Measurements from ENCODE around the gene CREBBP. TPM values are rescaled to one million over a fixed set of nuclear protein-coding genes. Genes with fewer than 3 reads are reported as not detected.
A peak's percentile ranks its signal among the peaks of the same experiment; 100 is the strongest.

Gene CREBBP
- total RNA-seq, 1 experiment from 2014 or later = 79.1 TPM

DNA sequence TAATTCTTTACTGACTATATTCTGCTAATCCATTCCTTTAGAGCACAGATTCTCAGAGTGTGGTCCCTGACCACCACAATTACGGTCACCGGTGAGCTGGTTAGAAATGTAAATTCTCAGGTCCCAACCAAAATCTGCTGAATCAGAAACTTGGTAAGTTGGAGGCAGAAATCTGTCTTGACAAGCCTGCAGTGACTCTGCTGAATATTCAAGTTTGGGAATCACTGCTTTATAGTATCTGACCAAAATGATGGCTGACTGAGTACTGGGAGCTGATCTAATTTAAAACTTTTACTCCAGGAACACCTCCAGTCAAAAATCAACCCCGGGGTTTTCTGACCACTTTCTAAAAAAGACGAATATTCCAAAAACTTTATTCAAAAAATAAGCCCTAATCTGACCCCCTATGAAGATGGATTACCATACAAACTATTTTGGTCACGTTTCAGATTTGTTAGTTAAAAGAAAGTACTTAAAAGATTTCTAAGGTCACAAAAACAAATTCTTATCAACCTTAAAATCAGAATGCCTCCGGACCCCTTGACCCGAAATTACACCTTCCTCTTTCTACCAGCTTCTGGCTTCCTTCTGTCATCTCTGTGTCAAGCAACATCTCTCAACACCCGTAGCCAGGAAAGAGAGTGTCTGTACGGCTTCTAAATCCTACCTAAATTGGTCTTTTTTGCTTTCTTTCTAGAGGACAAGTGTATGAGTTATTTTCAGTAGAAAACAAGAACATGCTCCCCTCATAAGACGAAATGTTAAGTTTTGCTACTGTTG is 38.6 kb downstream of the CREBBP start:
- no peak overlapping the region for H2BK12ac ChIP-seq (ENCODE audit: insufficient read length, low read depth, low read length)
- Mint-ChIP-seq H3K36me3 (ENCODE audit: insufficient read depth in 1 of 3, low read depth in 3 of 3) (peaks cover 0 to 7% (median 5%) of the 10 kb centered on the region in 3 experiments; a peak in 5 of 7 replicates), H3K4me1 (peaks cover 38% of the 10 kb centered on the region in 2 experiments), H3K9me3 (no peaks in the 10 kb centered on the region), H3K4me3 (no peak overlapping the region; a peak in 1 of 5 replicates), H3K27ac (peak overlapping the region; percentile 38 to 93 (median 90); a peak in 5 of 7 replicates), H3K27me3 (ENCODE audit: low read depth) (no peaks in the 10 kb centered on the region; the same call in 1 of the 2 replicates)
- peaks cover 6% of the 10 kb centered on the region for H3K79me1 ChIP-seq (ENCODE audit: insufficient read depth, low read depth, low read length, poor library complexity, severe bottlenecking)
- no peaks in the 10 kb centered on the region for H4K20me1 ChIP-seq (ENCODE audit: control insufficient read depth, insufficient read depth, insufficient read length)
- H3T11ph ChIP-seq (ENCODE audit: low read length) = no peak overlapping the region
- no peaks in the 10 kb centered on the region for H3K4me1 ChIP-seq (ENCODE audit: insufficient read depth, low read length)
- no peak overlapping the region for H2BK120ac ChIP-seq (ENCODE audit: low read depth, low read length, poor library complexity, severe bottlenecking)
- no peak overlapping the region for H3K9ac ChIP-seq (ENCODE audit: extremely low read depth, insufficient read length, low read length)
- TF ChIP-seq, protein P1, sequence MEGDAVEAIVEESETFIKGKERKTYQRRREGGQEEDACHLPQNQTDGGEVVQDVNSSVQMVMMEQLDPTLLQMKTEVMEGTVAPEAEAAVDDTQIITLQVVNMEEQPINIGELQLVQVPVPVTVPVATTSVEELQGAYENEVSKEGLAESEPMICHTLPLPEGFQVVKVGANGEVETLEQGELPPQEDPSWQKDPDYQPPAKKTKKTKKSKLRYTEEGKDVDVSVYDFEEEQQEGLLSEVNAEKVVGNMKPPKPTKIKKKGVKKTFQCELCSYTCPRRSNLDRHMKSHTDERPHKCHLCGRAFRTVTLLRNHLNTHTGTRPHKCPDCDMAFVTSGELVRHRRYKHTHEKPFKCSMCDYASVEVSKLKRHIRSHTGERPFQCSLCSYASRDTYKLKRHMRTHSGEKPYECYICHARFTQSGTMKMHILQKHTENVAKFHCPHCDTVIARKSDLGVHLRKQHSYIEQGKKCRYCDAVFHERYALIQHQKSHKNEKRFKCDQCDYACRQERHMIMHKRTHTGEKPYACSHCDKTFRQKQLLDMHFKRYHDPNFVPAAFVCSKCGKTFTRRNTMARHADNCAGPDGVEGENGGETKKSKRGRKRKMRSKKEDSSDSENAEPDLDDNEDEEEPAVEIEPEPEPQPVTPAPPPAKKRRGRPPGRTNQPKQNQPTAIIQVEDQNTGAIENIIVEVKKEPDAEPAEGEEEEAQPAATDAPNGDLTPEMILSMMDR (conservative IDR thresholded peaks at IDR 0.05) = no peak
- no peaks in the 10 kb centered on the region for H3K23me2 ChIP-seq (ENCODE audit: insufficient read length, low read depth, low read length, poor library complexity, severe bottlenecking)
- no peak overlapping the region for H3K4me2 ChIP-seq (ENCODE audit: insufficient read depth, insufficient read length, low read length)
- no peaks in the 10 kb centered on the region for H3K27me3 ChIP-seq (ENCODE audit: insufficient read depth, low read length)
- H3K79me2 ChIP-seq (ENCODE audit: insufficient read depth, low read length) = peaks cover 12% of the 10 kb centered on the region; the same call in 1 of the 2 replicates
- no peak overlapping the region for H3K56ac ChIP-seq (ENCODE audit: insufficient read length, low read depth, low read length)
- no peak overlapping the region for H4K5ac ChIP-seq (ENCODE audit: insufficient read length, low read depth, low read length)
- no peak overlapping the region for H2BK15ac ChIP-seq (ENCODE audit: low read depth, low read length)
- WGBS (ENCODE audit: extremely low coverage, insufficient read length, low lambda C conversion rate) = no CpG with 5 or more reads among the region's 10 CpGs
- no peak overlapping the region for H2AK5ac ChIP-seq (ENCODE audit: insufficient read length, low read length)
- no peak overlapping the region for H2BK5ac ChIP-seq (ENCODE audit: insufficient read length, low read length)
- no peak overlapping the region for H2AFZ ChIP-seq (ENCODE audit: low read length)
- no peak overlapping the region for H4K91ac ChIP-seq (ENCODE audit: insufficient read length, low read depth, low read length)
- H3K18ac ChIP-seq (ENCODE audit: insufficient read length, low read depth, low read length) = no peak overlapping the region
- H3K27ac ChIP-seq (ENCODE audit: insufficient read length, low read depth, low read length) = no peak overlapping the region
- DNase-seq = no peak
- H2BK20ac ChIP-seq (ENCODE audit: low read depth, low read length, poor library complexity, severe bottlenecking) = no peak overlapping the region
- H3K4ac ChIP-seq (ENCODE audit: low read depth, low read length) = no peak overlapping the region
- H3K9me3 ChIP-seq (ENCODE audit: control insufficient read depth, low read depth, low read length) = no peaks in the 10 kb centered on the region
- H3K14ac ChIP-seq (ENCODE audit: insufficient read depth, low read length) = no peak overlapping the region
- no peak overlapping the region for H4K8ac ChIP-seq (replicated peaks; ENCODE audit: insufficient read length, low read depth, low read length)
- no peak overlapping the region for H3K23ac ChIP-seq (ENCODE audit: insufficient read length, low read depth, low read length)

Measured in H9 (cell line).